Measurements from ENCODE around the gene CES2. TPM values are rescaled to one million over a fixed set of nuclear protein-coding genes. Genes with fewer than 3 reads are reported as not detected.

The CES2 gene, protein sequence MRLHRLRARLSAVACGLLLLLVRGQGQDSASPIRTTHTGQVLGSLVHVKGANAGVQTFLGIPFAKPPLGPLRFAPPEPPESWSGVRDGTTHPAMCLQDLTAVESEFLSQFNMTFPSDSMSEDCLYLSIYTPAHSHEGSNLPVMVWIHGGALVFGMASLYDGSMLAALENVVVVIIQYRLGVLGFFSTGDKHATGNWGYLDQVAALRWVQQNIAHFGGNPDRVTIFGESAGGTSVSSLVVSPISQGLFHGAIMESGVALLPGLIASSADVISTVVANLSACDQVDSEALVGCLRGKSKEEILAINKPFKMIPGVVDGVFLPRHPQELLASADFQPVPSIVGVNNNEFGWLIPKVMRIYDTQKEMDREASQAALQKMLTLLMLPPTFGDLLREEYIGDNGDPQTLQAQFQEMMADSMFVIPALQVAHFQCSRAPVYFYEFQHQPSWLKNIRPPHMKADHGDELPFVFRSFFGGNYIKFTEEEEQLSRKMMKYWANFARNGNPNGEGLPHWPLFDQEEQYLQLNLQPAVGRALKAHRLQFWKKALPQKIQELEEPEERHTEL
- 33.1 and 37.8 TPM in 2 replicates for polyA plus RNA-seq (2012; rRNA removed)
- 17.4 and 23.3 TPM in 2 replicates for polyA plus RNA-seq (2012; cell fraction: cytosol; rRNA removed)
- polyA plus RNA-seq (2012; cell fraction: nucleus; rRNA removed): 49.6 and 54.5 TPM in 2 replicates

DNA sequence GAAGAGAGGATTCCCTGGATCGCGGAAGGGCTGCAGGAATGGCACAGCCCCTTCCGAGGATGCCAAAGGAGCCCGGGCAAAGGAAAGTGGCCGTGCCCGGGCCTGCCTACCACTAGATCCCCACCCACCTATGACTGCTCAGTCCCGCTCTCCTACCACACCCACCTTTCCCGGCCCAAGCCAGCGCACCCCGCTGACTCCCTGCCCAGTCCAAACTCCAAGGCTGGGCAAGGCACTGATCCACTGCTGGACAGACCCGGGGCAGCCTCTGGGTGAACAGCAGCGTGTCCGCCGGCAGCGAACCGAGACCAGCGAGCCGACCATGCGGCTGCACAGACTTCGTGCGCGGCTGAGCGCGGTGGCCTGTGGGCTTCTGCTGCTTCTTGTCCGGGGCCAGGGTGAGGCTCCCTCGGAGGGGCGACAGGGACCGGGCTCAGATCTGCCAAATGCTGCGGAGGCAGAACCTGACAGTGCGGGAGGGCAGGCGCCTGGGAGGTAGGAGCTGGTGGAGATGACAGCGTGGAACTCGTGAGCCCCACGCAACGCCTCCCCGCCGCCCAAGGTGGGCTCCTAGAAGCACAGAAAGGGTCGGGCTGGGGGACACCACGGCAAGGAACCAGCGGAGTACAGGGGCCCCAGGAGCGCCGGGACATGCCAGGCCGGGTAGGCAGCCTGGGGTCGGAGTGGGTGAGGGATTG, at the start of gene CES2:
Gene CES2, plus strand, starts transcription at position 203 of the 698 bp plus-strand sequence. Its CDS starts 120 bp downstream, at position 323.
- 41% methylated on average over 24 of the region's 44 CpGs for WGBS (ENCODE audit: low lambda C conversion rate)
- Histone ChIP-seq H3K9me2 (no peaks in the 10 kb centered on the region), H3K4me1 (ENCODE audit: control insufficient read depth in 1 of 2, insufficient read depth in 2 of 2, low read depth in 1 of 2, low read length in 1 of 2) (peaks cover 7 to 24% of the 10 kb centered on the region in 2 experiments; a peak in 2 of 4 replicates), H3K27me3 (ENCODE audit: insufficient read depth) (no peaks in the 10 kb centered on the region), H3K4me2 (peak within 1 kb of the TSS; percentile 96), H3K9me3 (no peaks in the 10 kb centered on the region), H3K4me3 (ENCODE audit: low read depth in 2 of 2, low read length in 1 of 2) (peak within 1 kb of the TSS; percentile 85 to 88), H4K20me1 (ENCODE audit: insufficient read depth) (peaks cover 24% of the 10 kb centered on the region), H3F3A (replicated peaks; ENCODE audit: insufficient read depth) (peaks cover 10% of the 10 kb centered on the region), H3K9ac (peak within 1 kb of the TSS; percentile 97), H2AFZ (ENCODE audit: low read depth) (peak within 1 kb of the TSS; percentile 68), H3K79me2 (ENCODE audit: insufficient read depth) (peaks cover 65% of the 10 kb centered on the region), H3K36me3 (replicated peaks in 1 of 2; ENCODE audit: control insufficient read depth in 1 of 2, insufficient read depth in 2 of 2, low read length in 1 of 2) (peaks cover 18 to 28% of the 10 kb centered on the region in 2 experiments), H3K27ac (ENCODE audit: low read depth in 2 of 2, low read length in 1 of 2) (peak within 1 kb of the TSS; percentile 82 to 85)
- CTCF ChIA-PET: interaction anchor here (0.9 to 1.6 kb wide), 4 partner anchors 12 to 40 kb away, joined by 3 to 5 read pairs (median 4); no protein-coding TSS in a partner anchor
- peak; percentile 71 for DNase-seq
- peak; percentile 27; the same call in 1 of the 2 replicates for TF ChIP-seq SIN3A (IDR thresholded peaks at IDR 0.05; ENCODE audit: borderline replicate concordance, low read depth, low read length)
- TF ChIP-seq, protein P1, sequence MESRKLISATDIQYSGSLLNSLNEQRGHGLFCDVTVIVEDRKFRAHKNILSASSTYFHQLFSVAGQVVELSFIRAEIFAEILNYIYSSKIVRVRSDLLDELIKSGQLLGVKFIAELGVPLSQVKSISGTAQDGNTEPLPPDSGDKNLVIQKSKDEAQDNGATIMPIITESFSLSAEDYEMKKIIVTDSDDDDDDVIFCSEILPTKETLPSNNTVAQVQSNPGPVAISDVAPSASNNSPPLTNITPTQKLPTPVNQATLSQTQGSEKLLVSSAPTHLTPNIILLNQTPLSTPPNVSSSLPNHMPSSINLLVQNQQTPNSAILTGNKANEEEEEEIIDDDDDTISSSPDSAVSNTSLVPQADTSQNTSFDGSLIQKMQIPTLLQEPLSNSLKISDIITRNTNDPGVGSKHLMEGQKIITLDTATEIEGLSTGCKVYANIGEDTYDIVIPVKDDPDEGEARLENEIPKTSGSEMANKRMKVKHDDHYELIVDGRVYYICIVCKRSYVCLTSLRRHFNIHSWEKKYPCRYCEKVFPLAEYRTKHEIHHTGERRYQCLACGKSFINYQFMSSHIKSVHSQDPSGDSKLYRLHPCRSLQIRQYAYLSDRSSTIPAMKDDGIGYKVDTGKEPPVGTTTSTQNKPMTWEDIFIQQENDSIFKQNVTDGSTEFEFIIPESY (IDR thresholded peaks at IDR 0.05; ENCODE audit: borderline replicate concordance, low read depth): no peak
- TF ChIP-seq, protein P2, sequence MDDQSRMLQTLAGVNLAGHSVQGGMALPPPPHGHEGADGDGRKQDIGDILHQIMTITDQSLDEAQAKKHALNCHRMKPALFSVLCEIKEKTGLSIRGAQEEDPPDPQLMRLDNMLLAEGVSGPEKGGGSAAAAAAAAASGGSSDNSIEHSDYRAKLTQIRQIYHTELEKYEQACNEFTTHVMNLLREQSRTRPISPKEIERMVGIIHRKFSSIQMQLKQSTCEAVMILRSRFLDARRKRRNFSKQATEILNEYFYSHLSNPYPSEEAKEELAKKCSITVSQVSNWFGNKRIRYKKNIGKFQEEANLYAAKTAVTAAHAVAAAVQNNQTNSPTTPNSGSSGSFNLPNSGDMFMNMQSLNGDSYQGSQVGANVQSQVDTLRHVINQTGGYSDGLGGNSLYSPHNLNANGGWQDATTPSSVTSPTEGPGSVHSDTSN (IDR thresholded peaks at IDR 0.05): no peak
- POLR2A ChIA-PET: no interaction called here

DNA sequence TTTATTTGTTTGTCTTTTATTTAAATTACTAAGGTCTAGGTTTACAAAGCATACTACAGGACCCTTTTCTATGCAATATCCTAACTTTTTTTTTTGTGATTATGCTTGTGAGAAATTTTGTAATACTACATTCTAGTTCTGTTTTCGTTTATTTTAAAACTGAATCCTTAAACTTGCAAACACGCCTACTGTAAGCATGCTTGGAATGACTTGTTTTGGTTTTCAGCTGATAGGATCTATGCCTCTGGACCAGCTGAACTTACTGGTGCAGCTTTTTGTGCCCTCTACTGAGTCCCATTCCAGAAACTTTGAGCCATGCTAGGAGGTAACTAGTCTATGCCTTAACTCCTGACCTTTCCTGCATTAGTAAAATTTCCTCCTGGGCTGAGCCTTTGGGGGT, 49.0 kb upstream of the CES2 start:
- WGBS (ENCODE audit: low lambda C conversion rate): 73% methylated on average over 2 of the region's 2 CpGs
- no peak for DNase-seq
- Histone ChIP-seq H3K4me3 (ENCODE audit: low read depth in 2 of 2, low read length in 1 of 2) (no peak overlapping the region), H3K9ac (no peak overlapping the region), H3K36me3 (replicated peaks in 1 of 2; ENCODE audit: control insufficient read depth in 1 of 2, insufficient read depth in 2 of 2, low read length in 1 of 2) (peaks cover 14 to 19% of the 10 kb centered on the region in 2 experiments), H4K20me1 (ENCODE audit: insufficient read depth) (no peaks in the 10 kb centered on the region), H3K4me2 (no peak overlapping the region), H3K9me3 (no peaks in the 10 kb centered on the region), H3K9me2 (no peaks in the 10 kb centered on the region), H3K27me3 (ENCODE audit: insufficient read depth) (no peaks in the 10 kb centered on the region), H3K27ac (ENCODE audit: low read depth in 2 of 2, low read length in 1 of 2) (no peak overlapping the region), H2AFZ (ENCODE audit: low read depth) (no peak overlapping the region), H3K4me1 (ENCODE audit: control insufficient read depth in 1 of 2, insufficient read depth in 2 of 2, low read depth in 1 of 2, low read length in 1 of 2) (peaks cover 2 to 7% of the 10 kb centered on the region in 2 experiments; a peak in 1 of 4 replicates), H3K79me2 (ENCODE audit: insufficient read depth) (peaks cover 20% of the 10 kb centered on the region), H3F3A (replicated peaks; ENCODE audit: insufficient read depth) (peaks cover 3% of the 10 kb centered on the region)
- TF ChIP-seq GABPA (IDR thresholded peaks at IDR 0.05; ENCODE audit: low read depth): no peak
- TF ChIP-seq TCF12 (IDR thresholded peaks at IDR 0.05): no peak
- TF ChIP-seq ELF1 (IDR thresholded peaks at IDR 0.05): no peak
- TF ChIP-seq, protein P1 (IDR thresholded peaks at IDR 0.05; ENCODE audit: borderline replicate concordance, low read depth): no peak
- TF ChIP-seq, protein P3, sequence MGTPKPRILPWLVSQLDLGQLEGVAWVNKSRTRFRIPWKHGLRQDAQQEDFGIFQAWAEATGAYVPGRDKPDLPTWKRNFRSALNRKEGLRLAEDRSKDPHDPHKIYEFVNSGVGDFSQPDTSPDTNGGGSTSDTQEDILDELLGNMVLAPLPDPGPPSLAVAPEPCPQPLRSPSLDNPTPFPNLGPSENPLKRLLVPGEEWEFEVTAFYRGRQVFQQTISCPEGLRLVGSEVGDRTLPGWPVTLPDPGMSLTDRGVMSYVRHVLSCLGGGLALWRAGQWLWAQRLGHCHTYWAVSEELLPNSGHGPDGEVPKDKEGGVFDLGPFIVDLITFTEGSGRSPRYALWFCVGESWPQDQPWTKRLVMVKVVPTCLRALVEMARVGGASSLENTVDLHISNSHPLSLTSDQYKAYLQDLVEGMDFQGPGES (IDR thresholded peaks at IDR 0.05; ENCODE audit: low read depth, low read length): no peak
- TF ChIP-seq, protein P4, sequence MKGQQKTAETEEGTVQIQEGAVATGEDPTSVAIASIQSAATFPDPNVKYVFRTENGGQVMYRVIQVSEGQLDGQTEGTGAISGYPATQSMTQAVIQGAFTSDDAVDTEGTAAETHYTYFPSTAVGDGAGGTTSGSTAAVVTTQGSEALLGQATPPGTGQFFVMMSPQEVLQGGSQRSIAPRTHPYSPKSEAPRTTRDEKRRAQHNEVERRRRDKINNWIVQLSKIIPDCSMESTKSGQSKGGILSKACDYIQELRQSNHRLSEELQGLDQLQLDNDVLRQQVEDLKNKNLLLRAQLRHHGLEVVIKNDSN (IDR thresholded peaks at IDR 0.05; ENCODE audit: borderline replicate concordance, low read depth): no peak
- TF ChIP-seq NFIC (IDR thresholded peaks at IDR 0.05; ENCODE audit: borderline replicate concordance): no peak
- no peak for TF ChIP-seq JUND (IDR thresholded peaks at IDR 0.05)
- no peak for TF ChIP-seq RXRA (IDR thresholded peaks at IDR 0.05; ENCODE audit: borderline replicate concordance, low read depth)
- TF ChIP-seq GATA2 (CRISPR knock-in tag; IDR thresholded peaks at IDR 0.05): no peak
- no peak for TF ChIP-seq NRF1 (IDR thresholded peaks at IDR 0.05; ENCODE audit: low read depth, low read length)
- no peak for TF ChIP-seq RCOR1 (IDR thresholded peaks at IDR 0.05; ENCODE audit: low read length)
- TF ChIP-seq FOXM1 (IDR thresholded peaks at IDR 0.05; ENCODE audit: low read depth): no peak
- TF ChIP-seq MXI1 (IDR thresholded peaks at IDR 0.05; ENCODE audit: low read depth, low read length): no peak
- no peak for TF ChIP-seq MEF2A (IDR thresholded peaks at IDR 0.05; ENCODE audit: borderline replicate concordance, low read depth)
- ChIA-PET CTCF (interaction anchor here (1.2 to 3.4 kb wide), 4 partner anchors 8 to 18 kb away, joined by 3 to 17 read pairs (median 6); no protein-coding TSS in a partner anchor), POLR2A (no interaction called here)

Measured in SK-N-SH (cell line).